GM12864 (cell line): ENCODE results near the gene SIX5.

ENCODE experiments used
- DNase-seq: peaks from one replicate; pipeline ENCODE4 v3.0.0-alpha.2; 2011; ENCODE audit warnings: low read depth
- H3K4me3 ChIP-seq: 2 replicates; pipeline ENCODE4 v1.5.1; 2011; ENCODE audit warnings: mild to moderate bottlenecking, low read depth, low read length, control low read depth
- CTCF ChIP-seq: IDR thresholded peaks from 2 replicates; pipeline ENCODE4 v1.5.1; 2011; ENCODE audit warnings: low read depth, mild to moderate bottlenecking, moderate library complexity, low read length, control low read depth, inconsistent platforms; ENCODE audit errors: missing control alignments

SIX5 gene

GRCh38 chr19:45772912-45773311, 3.9 kb upstream of the SIX5 start:
- no peak for DNase-seq
- H3K4me3 ChIP-seq, result no peak overlapping the region
- no peak for TF ChIP-seq CTCF

GRCh38 chr19:45772130-45772840, 3.2 kb upstream of the SIX5 start:
- no peak overlapping the region for H3K4me3 ChIP-seq
- no peak for TF ChIP-seq CTCF
- DNase-seq, result no peak

GRCh38 chr19:45771311-45771933, 2.4 kb upstream of the SIX5 start:
- DNase-seq, result no peak
- no peak overlapping the region for H3K4me3 ChIP-seq
- TF ChIP-seq CTCF, result no peak

GRCh38 chr19:45770192-45771101, 1.4 kb upstream of the SIX5 start:
- peak overlapping the region; percentile 48 for H3K4me3 ChIP-seq
- TF ChIP-seq CTCF, result peak; percentile 81
- peak; percentile 94 for DNase-seq

GRCh38 chr19:45769821-45770191, 754 bp upstream of the SIX5 start:
- DNase-seq, result no peak
- no peak for TF ChIP-seq CTCF
- peak overlapping the region; percentile 48 for H3K4me3 ChIP-seq

GRCh38 chr19:45768655-45768983, 433 bp downstream of the SIX5 start:
- TF ChIP-seq CTCF, result no peak
- peak overlapping the region; percentile 65 for H3K4me3 ChIP-seq
- no peak for DNase-seq
